Ishikawa (cell line): Measurements from ENCODE around the gene RASGRP4.
A peak's percentile ranks its signal among the peaks of the same experiment; 100 is the strongest.

Experiments
- CEBPB ChIP-seq: IDR thresholded peaks from 2 replicates; pipeline ENCODE4 v1.6.1; 2012
- CREB1 ChIP-seq: IDR thresholded peaks from 2 replicates; pipeline ENCODE4 v1.6.1; 2012; ENCODE audit warnings: low read depth
- EGR1 ChIP-seq: IDR thresholded peaks from 2 replicates; pipeline ENCODE4 v1.6.1; 2012
- EP300 ChIP-seq: IDR thresholded peaks from 2 replicates; pipeline ENCODE4 v1.6.1; 2012; ENCODE audit warnings: borderline replicate concordance
- FOXM1 ChIP-seq: IDR thresholded peaks from 2 replicates; pipeline ENCODE4 v1.6.1; 2012; ENCODE audit warnings: low read depth, borderline replicate concordance
- MAX ChIP-seq: IDR thresholded peaks from 2 replicates; pipeline ENCODE4 v1.6.1; 2012
- NFIC ChIP-seq: IDR thresholded peaks from 2 replicates; pipeline ENCODE4 v1.6.1; 2012
- RAD21 ChIP-seq: IDR thresholded peaks from 2 replicates; pipeline ENCODE4 v1.6.1; 2012; ENCODE audit warnings: low read depth
- REST ChIP-seq: IDR thresholded peaks from 2 replicates; pipeline ENCODE4 v1.6.1; 2012; ENCODE audit warnings: low read depth, mild to moderate bottlenecking
- TAF1 ChIP-seq: IDR thresholded peaks from 2 replicates; pipeline ENCODE4 v1.6.1; 2012; ENCODE audit warnings: low read depth, mild to moderate bottlenecking
- TCF12 ChIP-seq: IDR thresholded peaks from 2 replicates; pipeline ENCODE4 v1.6.1; 2012; ENCODE audit warnings: low read depth
- TEAD4 ChIP-seq: IDR thresholded peaks from 2 replicates; pipeline ENCODE4 v1.6.1; 2012
- USF1 ChIP-seq: IDR thresholded peaks from 2 replicates; pipeline ENCODE4 v1.6.1; 2012
- YY1 ChIP-seq: IDR thresholded peaks from 2 replicates; pipeline ENCODE4 v1.6.1; 2012; ENCODE audit warnings: low read depth

GRCh38 chr19:38455031-38455430, 29.0 kb upstream of the RASGRP4 start:
- TF ChIP-seq TEAD4 (no peak), YY1 (no peak), REST (peak; percentile 96), TAF1 (no peak), CREB1 (no peak), CEBPB (no peak), EGR1 (no peak), EP300 (no peak), USF1 (no peak), RAD21 (no peak), MAX (no peak), TCF12 (no peak), FOXM1 (no peak), NFIC (no peak)
